Fibroblast of pulmonary artery (primary cell): ENCODE measurements around the gene ANKLE1.

Experiments
- DNase-seq: peaks from one replicate; pipeline ENCODE4 v3.0.0-alpha.2; 2010; ENCODE audit warnings: low read depth
- H3K4me3 ChIP-seq: replicated peaks from 2 replicates; pipeline ENCODE4 v1.5.1; 2011; ENCODE audit warnings: low read depth, mild to moderate bottlenecking, control low read depth, low read length, moderate library complexity
- TF ChIP-seq, protein P1 (sequence below): IDR thresholded peaks from 2 replicates; pipeline ENCODE4 v1.5.1; 2011; ENCODE audit warnings: mild to moderate bottlenecking, control low read depth, low read length, inconsistent platforms; ENCODE audit errors: missing control alignments

ANKLE1 gene

DNA sequence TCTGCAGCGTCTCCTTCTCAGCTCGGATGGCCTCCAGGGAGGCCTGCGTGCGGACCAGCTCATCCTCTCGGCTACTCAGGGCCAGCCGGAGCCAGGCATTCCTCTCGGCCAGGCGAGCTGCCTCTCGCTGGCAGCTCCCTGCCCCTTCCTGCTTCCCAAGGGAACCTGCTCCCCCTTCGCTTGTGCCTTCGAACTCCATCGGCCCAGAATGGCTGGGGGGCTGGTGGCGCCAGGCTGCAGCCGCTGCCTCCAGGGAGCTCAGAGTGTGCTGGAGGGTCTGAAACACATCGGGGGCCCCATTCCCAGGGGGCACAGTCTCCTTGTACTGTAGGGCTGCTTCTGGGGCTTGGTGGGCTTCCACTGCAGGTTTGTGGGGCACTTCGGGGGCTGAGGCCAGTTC is 19.1 kb upstream of the ANKLE1 start:
- no peak overlapping the region for H3K4me3 ChIP-seq
- TF ChIP-seq, protein P1, sequence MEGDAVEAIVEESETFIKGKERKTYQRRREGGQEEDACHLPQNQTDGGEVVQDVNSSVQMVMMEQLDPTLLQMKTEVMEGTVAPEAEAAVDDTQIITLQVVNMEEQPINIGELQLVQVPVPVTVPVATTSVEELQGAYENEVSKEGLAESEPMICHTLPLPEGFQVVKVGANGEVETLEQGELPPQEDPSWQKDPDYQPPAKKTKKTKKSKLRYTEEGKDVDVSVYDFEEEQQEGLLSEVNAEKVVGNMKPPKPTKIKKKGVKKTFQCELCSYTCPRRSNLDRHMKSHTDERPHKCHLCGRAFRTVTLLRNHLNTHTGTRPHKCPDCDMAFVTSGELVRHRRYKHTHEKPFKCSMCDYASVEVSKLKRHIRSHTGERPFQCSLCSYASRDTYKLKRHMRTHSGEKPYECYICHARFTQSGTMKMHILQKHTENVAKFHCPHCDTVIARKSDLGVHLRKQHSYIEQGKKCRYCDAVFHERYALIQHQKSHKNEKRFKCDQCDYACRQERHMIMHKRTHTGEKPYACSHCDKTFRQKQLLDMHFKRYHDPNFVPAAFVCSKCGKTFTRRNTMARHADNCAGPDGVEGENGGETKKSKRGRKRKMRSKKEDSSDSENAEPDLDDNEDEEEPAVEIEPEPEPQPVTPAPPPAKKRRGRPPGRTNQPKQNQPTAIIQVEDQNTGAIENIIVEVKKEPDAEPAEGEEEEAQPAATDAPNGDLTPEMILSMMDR = no peak
- no peak for DNase-seq

DNA sequence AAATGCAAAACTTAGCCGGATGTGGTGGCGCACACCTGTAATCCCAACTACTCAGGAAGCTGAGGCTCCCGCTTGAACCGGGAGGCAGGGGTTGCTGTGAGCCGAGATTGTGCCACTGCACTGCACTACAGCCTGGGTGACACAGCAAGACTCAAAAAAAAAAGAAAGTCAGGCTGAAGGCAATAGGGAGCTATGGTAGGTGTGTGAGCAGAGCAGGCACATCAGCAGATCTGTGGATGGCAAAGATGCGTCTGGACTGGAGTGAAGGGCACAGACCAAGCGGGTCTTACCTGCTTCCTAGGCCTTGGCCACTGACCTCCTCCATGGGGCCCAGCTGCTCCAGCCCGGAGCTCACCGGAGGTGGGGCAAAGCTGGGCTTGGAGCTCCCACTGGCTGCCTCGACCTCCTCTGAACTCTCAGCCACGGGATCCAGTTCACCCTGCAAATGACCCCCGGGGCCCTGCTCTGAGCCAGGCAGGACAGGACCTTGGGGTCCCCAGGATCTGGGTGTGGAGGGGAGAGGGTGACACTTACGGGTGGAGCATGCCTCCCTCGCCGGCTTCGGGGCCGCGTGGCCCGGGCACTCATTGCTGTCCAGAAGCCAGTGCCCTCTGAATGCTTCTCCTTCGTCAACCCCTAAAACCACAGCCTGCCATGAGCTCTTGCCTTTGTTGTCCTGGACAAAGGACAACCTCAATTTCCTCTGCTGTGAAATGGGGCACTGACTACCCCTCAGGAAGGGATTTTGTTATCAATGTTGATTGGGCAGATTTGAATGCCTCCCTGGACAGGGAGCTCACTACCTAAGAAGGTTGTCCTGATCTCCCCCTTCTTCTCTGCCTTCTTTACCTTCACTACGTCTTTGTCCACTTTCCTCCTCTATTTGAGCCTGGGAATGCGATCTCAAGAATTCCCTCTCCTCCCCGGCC is 17.7 kb upstream of the ANKLE1 start:
- TF ChIP-seq, protein P1 = no peak
- H3K4me3 ChIP-seq = no peak overlapping the region
- no peak for DNase-seq

DNA sequence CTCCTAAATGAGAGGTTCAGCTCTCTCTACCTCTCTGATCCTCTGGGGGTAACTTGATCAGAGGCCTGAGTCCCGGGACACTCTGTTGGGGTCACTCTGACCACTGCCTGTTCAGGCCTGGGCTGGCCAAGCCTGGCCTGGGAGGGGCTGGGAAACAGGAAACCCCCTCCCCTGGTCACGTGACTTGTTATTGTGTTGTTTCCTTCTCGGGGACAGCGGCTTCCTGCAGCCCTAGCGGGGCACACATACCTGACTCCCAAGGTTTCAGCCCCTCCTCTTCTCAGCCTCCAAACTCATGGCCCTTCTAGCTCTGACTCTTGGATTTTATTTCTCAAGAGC is 17.1 kb upstream of the ANKLE1 start, which contains the start of gene USHBP1:
USHBP1 (minus strand) TSS at position 105 of the 339 bp plus-strand sequence. CDS start 446 bp downstream, outside the sequence.
- DNase-seq = no peak
- no peak within 1 kb of the TSS for H3K4me3 ChIP-seq
- TF ChIP-seq, protein P1 = no peak

DNA sequence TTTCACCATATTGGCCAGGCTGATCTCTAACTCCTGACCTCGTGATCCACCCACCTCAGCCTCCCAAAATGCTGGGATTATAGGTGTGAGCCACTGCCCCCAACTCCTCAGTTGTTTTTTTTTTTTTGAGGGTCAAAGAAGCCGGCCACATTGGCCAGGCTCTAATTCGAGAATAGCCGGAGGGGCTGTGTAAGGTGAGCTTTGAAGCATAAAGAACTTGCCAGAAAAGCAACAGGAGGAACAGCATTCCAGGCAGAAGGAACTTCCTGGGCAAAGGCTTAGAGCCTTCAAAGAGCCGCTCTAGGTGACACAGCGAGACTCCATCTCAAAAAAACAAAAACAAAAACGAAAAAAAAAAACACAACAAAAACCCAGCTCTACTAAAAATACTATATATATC is 15.7 kb upstream of the ANKLE1 start:
- no peak for DNase-seq
- TF ChIP-seq, protein P1 = no peak
- H3K4me3 ChIP-seq = no peak overlapping the region

DNA sequence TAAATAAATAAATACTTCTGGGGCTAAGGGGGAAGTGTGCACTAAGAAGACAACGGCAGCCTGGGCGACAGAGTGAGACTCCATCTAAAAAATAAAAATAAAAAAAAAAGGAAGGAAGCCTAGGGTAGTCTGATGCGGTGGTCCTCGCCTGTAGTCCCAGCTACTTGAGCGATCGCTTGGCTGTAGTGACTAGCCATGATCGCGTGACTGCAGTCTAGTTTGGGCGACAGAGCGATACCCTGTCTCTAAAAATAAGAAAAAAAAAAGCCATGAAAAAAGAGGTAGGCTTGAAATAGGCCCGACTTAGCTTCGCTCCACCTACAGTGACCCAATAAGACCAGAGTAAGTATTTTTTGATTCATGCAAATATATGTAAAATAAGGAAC is 15.1 kb upstream of the ANKLE1 start:
- no peak overlapping the region for H3K4me3 ChIP-seq
- TF ChIP-seq, protein P1 = no peak
- DNase-seq = no peak

DNA sequence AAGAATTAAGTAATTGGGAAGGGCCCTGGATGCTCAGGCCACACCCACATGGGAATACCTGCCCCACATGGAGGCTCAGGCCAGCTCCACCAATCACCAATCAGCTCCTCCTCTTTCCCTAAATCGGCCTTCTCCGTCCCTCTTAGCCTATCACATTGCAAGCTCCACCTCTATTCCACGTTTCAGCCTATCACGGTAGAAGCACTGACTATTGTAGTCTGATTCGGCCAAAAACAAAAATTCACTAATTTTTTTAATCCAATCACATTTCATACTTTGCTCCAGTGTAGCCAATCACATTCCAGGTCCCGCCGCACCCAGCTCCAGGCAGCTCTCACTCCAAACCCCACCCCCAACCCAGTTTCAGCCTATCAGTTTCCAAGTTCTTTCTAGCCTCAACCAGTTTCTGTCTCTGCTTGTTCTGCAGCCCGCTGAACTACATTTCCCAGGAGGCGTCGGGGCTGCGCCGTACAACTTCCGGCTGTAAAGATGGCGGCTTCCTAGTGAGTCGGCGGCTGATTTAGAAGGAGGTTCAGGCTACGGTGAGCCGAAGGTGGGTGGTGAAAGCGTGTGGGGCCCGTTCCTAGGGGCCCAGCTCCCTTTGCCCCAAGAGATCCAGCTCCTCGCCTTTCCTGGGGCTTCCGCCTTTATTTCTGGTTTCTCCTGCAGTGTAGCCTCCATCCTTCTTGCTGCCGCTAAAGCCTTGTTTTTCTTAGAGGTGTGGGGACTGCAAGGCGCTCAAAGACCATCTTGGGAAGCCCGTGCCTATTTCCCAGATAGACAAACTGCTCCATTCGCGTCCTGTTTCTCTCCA is 14.5 kb upstream of the ANKLE1 start, which contains the start of gene BABAM1:
BABAM1 (plus strand) TSS at position 469 of the 814 bp plus-strand sequence. CDS start 1,364 bp downstream, outside the sequence.
- TF ChIP-seq, protein P1 = no peak

More for the DNA sequence above, 14.5 kb upstream of the ANKLE1 start, which contains the start of gene BABAM1:
- peak within 1 kb of the TSS; percentile 84 for H3K4me3 ChIP-seq
- peak; percentile 100 for DNase-seq
